Hepatocyte (in vitro differentiated cells): Measurements from ENCODE around the gene UBN1.

Source experiments
- EZH2 ChIP-seq: fragments of 200-600 bp; sonication (generic); IDR thresholded peaks from 2 replicates; pipeline ENCODE4 v1.6.1; 2016; ENCODE audit warnings: antibody characterized with exemption, mild to moderate bottlenecking, borderline replicate concordance
- EZH2phosphoT487 ChIP-seq: fragments of 200-600 bp; sonication (generic); IDR thresholded peaks from one replicate; pipeline ENCODE4 v1.6.1; 2018; ENCODE audit warnings: antibody characterized with exemption, mild to moderate bottlenecking, low read depth, moderate library complexity; ENCODE audit not compliant: unreplicated experiment, severe bottlenecking
- TF ChIP-seq, protein P1 (sequence below): fragments of 200-600 bp; sonication (generic); IDR thresholded peaks from 2 replicates; pipeline ENCODE4 v1.5.1; 2016; ENCODE audit warnings: antibody characterized with exemption, mild to moderate bottlenecking; ENCODE audit not compliant: poor library complexity

- TF ChIP-seq, protein P1, sequence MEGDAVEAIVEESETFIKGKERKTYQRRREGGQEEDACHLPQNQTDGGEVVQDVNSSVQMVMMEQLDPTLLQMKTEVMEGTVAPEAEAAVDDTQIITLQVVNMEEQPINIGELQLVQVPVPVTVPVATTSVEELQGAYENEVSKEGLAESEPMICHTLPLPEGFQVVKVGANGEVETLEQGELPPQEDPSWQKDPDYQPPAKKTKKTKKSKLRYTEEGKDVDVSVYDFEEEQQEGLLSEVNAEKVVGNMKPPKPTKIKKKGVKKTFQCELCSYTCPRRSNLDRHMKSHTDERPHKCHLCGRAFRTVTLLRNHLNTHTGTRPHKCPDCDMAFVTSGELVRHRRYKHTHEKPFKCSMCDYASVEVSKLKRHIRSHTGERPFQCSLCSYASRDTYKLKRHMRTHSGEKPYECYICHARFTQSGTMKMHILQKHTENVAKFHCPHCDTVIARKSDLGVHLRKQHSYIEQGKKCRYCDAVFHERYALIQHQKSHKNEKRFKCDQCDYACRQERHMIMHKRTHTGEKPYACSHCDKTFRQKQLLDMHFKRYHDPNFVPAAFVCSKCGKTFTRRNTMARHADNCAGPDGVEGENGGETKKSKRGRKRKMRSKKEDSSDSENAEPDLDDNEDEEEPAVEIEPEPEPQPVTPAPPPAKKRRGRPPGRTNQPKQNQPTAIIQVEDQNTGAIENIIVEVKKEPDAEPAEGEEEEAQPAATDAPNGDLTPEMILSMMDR, result no peak
- TF ChIP-seq EZH2 (no peak), EZH2phosphoT487 (no peak)
Observed at GRCh38 chr16:4913774-4914525, 66.7 kb downstream of the UBN1 start.
